SK-N-SH (cell line): ENCODE data around the gene CXCR5. TPM values are rescaled to one million over a fixed set of nuclear protein-coding genes. Genes with fewer than 3 reads are reported as not detected.

ENCODE experiments used
- CTCF ChIA-PET: fragments of 300-600, 350-600 bp; formaldehyde crosslinking; extraction: SDS; loops from one replicate; lab custom pipeline; 2021; lab: Yijun Ruan, JAX
- POLR2A ChIA-PET: fragments of 350-600 bp; sonication (Branson Sonifier 250); formaldehyde crosslinking; extraction: SDS; loops from one replicate; lab custom pipeline; 2020; ENCODE audit warnings: antibody characterized with exemption, inconsistent platforms; lab: Yijun Ruan, JAX
- DNase-seq: peaks from one replicate; pipeline ENCODE4 v3.0.0; 2012
- H2AFZ ChIP-seq: fragments of 200-600 bp; sonication (generic); 2 replicates; pipeline ENCODE4 v1.8.1; 2016; ENCODE audit warnings: antibody characterized with exemption, mild to moderate bottlenecking, low read depth
- H3F3A ChIP-seq: fragments of 200-600 bp; sonication (generic); replicated peaks from 2 replicates; pipeline ENCODE3; 2016; ENCODE audit warnings: antibody characterized with exemption, mild to moderate bottlenecking; ENCODE audit not compliant: insufficient read depth
- H3K27ac ChIP-seq, 2 experiments: fragments of 200-500 bp in 1 of 2; fragments of 200-600 bp in 1 of 2; sonication (Bioruptor generic) in 1 of 2; sonication (generic), shearing (Covaris generic) in 1 of 2; 2 replicates each; pipeline versions ENCODE4 v1.5.1 to v1.6.1; 2014 to 2016; ENCODE audit warnings: low read depth in 2 of 2, inconsistent platforms in 1 of 2, low read length in 1 of 2, mild to moderate bottlenecking in 1 of 2, mixed read lengths in 1 of 2
- H3K27me3 ChIP-seq: fragments of 200-600 bp; sonication (generic), shearing (Covaris generic); 2 replicates; pipeline ENCODE4 v1.6.1; 2016; ENCODE audit warnings: mixed run types; ENCODE audit not compliant: insufficient read depth
- H3K36me3 ChIP-seq, 2 experiments: fragments of 200-500 bp in 1 of 2; fragments of 200-600 bp in 1 of 2; sonication (Bioruptor generic) in 1 of 2; sonication (generic) in 1 of 2; replicated peaks in 1 of 2; 2 replicates each; pipeline versions ENCODE3 to v1.5.1; 2014 to 2016; ENCODE audit warnings: low read length in 1 of 2, mild to moderate bottlenecking in 1 of 2; ENCODE audit not compliant: insufficient read depth in 2 of 2, control insufficient read depth in 1 of 2
- H3K4me1 ChIP-seq, 2 experiments: fragments of 200-500 bp in 1 of 2; fragments of 200-600 bp in 1 of 2; sonication (Bioruptor generic) in 1 of 2; sonication (generic), shearing (Covaris generic) in 1 of 2; 2 replicates each; pipeline versions ENCODE4 v1.5.1 to v1.6.1; 2014 to 2016; ENCODE audit warnings: low read depth in 1 of 2, low read length in 1 of 2, mixed run types in 1 of 2; ENCODE audit not compliant: insufficient read depth in 2 of 2, control insufficient read depth in 1 of 2
- H3K4me2 ChIP-seq: fragments of 200-600 bp; sonication (generic), shearing (Covaris generic); 2 replicates; pipeline ENCODE4 v1.6.1; 2017; ENCODE audit warnings: mixed run types
- H3K4me3 ChIP-seq, 2 experiments: fragments of 200-500 bp in 1 of 2; fragments of 200-600 bp in 1 of 2; sonication (Bioruptor generic) in 1 of 2; sonication (generic), shearing (Covaris generic) in 1 of 2; 2 replicates each; pipeline versions ENCODE4 v1.5.1 to v1.8.1; 2014 to 2016; ENCODE audit warnings: low read depth in 2 of 2, inconsistent platforms in 1 of 2, low read length in 1 of 2, mild to moderate bottlenecking in 1 of 2, mixed read lengths in 1 of 2, moderate library complexity in 1 of 2
- H3K79me2 ChIP-seq: fragments of 200-600 bp; sonication (generic); 2 replicates; pipeline ENCODE4 v1.8.1; 2017; ENCODE audit warnings: mild to moderate bottlenecking; ENCODE audit not compliant: insufficient read depth
- H3K9ac ChIP-seq: fragments of 200-600 bp; sonication (generic); 2 replicates; pipeline ENCODE4 v1.6.1; 2017; ENCODE audit warnings: mixed run types
- H3K9me2 ChIP-seq: fragments of 200-600 bp; sonication (generic); 2 replicates; pipeline ENCODE4 v1.6.1; 2017; ENCODE audit warnings: mixed run types
- H3K9me3 ChIP-seq: fragments of 200-600 bp; sonication (generic); 2 replicates; pipeline ENCODE4 v1.6.1; 2017; ENCODE audit warnings: mixed run types, mild to moderate bottlenecking, moderate library complexity
- H4K20me1 ChIP-seq: fragments of 200-600 bp; sonication (generic); 2 replicates; pipeline ENCODE4 v1.6.1; 2017; ENCODE audit warnings: mild to moderate bottlenecking, mixed run types; ENCODE audit not compliant: insufficient read depth
- EP300 ChIP-seq, 2 experiments: IDR thresholded peaks; 2 replicates each; pipeline versions ENCODE4 v1.4.0 to v1.6.1; 2012; ENCODE audit warnings: borderline replicate concordance in 1 of 2, low read depth in 1 of 2, low read length in 1 of 2
- FOSL2 ChIP-seq: IDR thresholded peaks from 2 replicates; pipeline ENCODE4 v1.4.0; 2012; ENCODE audit warnings: low read depth, mild to moderate bottlenecking, moderate library complexity, borderline replicate concordance
- JUND ChIP-seq: IDR thresholded peaks from 2 replicates; pipeline ENCODE4 v1.4.0; 2012
- REST ChIP-seq: IDR thresholded peaks from 2 replicates; pipeline ENCODE4 v1.6.1; 2012; ENCODE audit warnings: mild to moderate bottlenecking, low read depth, low read length, moderate library complexity
- RFX5 ChIP-seq: IDR thresholded peaks from 2 replicates; pipeline ENCODE4 v1.6.1; 2012; ENCODE audit warnings: mild to moderate bottlenecking, improper control_type of control experiment, low read length
- RXRA ChIP-seq: IDR thresholded peaks from 2 replicates; pipeline ENCODE4 v1.4.0; 2012; ENCODE audit warnings: low read depth, mild to moderate bottlenecking, borderline replicate concordance
- TEAD4 ChIP-seq: IDR thresholded peaks from 2 replicates; pipeline ENCODE4 v1.4.0; 2012; ENCODE audit warnings: mild to moderate bottlenecking, borderline replicate concordance; ENCODE audit not compliant: insufficient read depth
- USF2 ChIP-seq: fragments of 150-350 bp; IDR thresholded peaks from 2 replicates; pipeline ENCODE4 v1.6.1; 2017; ENCODE audit warnings: antibody characterized with exemption, low read length, low read depth, borderline replicate concordance
- ZBTB33 ChIP-seq: IDR thresholded peaks from 2 replicates; pipeline ENCODE4 v1.4.0; 2012; ENCODE audit warnings: low read depth, borderline replicate concordance
- WGBS: methylation state at CpG from one replicate; pipeline ENCODE4 v1.1.6; 2017; ENCODE audit warnings: low lambda C conversion rate; 5-methylcytosine and 5-hydroxymethylcytosine counted together
- polyA plus RNA-seq, 3 experiments: library from polyadenylated mRNA; depleted of rRNA; stranded (reverse); fragments of >200 nt; gene quantifications; 2 replicates each; pipeline ENCODE4 v1.2.3, GENCODE V29; 2012

The CXCR5 gene
- polyA plus RNA-seq, 1 of the 3 experiments (the other 2 are of a cell fraction), result 0.02 TPM

- 0 out of 2 replicates have a peak, but pooled peaks have one; percentile 65 for TF ChIP-seq ZBTB33
- TF ChIP-seq TEAD4, result peak; percentile 55; the same call in 1 of the 2 replicates
- TF ChIP-seq JUND, result peak; percentile 88
- TF ChIP-seq RFX5, result no peak
- TF ChIP-seq EP300 (IDR thresholded peaks at IDR 0.05; ENCODE audit: borderline replicate concordance in 1 of 2, low read depth in 1 of 2, low read length in 1 of 2), result peak in 1 of 2 experiments; percentile 77; a peak in 1 of 4 replicates
- no peak for TF ChIP-seq REST
Measured at GRCh38 chr11:118911880-118912741, 28.4 kb downstream of the CXCR5 start (continued).

- CTCF ChIA-PET, result interaction anchor here (1.2 kb wide), 1 partner anchor 44 kb away, joined by 5 read pairs; the partner anchor contains the start of gene UPK2
- Histone ChIP-seq H4K20me1 (peaks cover 4% of the 10 kb centered on the region; the same call in 1 of the 2 replicates), H3K36me3 (peaks cover 5 to 7% of the 10 kb centered on the region in 2 experiments), H3K4me3 (no peak overlapping the region; a peak in 1 of 4 replicates), H3K27me3 (no peaks in the 10 kb centered on the region), H3K27ac (peak overlapping the region; percentile 87 to 100), H2AFZ (no peak overlapping the region), H3K79me2 (peaks cover 92% of the 10 kb centered on the region), H3F3A (peaks cover 53% of the 10 kb centered on the region), H3K9me2 (no peaks in the 10 kb centered on the region), H3K4me2 (peak overlapping the region; percentile 89), H3K4me1 (peaks cover 83 to 94% of the 10 kb centered on the region in 2 experiments), H3K9me3 (no peaks in the 10 kb centered on the region), H3K9ac (peak overlapping the region; percentile 80)
- 64% methylated on average over 4 of the region's 12 CpGs for WGBS
- DNase-seq, result no peak
- peak; percentile 23; the same call in 1 of the 2 replicates for TF ChIP-seq FOSL2
- TF ChIP-seq USF2, result no peak
- peak; percentile 14; the same call in 1 of the 2 replicates for TF ChIP-seq RXRA
- no peak for TF ChIP-seq RFX5
- POLR2A ChIA-PET, result no interaction called here
Measured at GRCh38 chr11:118912742-118913410, 29.2 kb downstream of the CXCR5 start.
